ENCODE results near the gene EEPD1.

DNA sequence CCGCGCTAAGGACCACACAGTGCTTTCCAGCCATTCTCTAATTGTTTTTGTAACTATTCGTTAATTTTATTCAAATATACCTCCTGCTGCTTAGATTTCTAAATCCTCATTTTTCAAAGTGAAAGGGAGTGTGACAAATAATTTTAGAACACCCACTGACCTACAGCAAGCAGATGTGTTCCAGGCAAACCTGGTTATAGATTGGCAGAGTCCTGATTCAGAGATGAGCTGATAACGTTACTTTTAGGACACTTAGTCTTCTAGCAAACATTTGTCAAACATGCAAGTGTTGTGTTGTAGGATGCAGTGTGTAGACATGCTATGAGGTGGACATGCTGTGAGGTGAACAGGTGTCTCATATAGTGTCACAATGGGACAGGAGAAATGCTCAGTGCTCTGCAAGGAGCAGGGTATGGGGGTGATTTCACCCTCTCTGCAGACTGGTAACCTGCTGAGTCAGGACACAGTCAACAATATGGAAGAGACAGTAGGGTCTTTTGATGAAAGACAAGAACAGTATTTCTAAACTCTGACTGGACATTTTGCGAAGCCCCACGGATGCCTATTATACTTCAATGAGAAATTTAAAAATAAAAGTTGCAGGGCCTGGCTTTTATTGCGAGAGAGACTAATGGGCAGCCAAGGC, 144.4 kb downstream of the EEPD1 start:
- TF ChIP-seq, protein P1, sequence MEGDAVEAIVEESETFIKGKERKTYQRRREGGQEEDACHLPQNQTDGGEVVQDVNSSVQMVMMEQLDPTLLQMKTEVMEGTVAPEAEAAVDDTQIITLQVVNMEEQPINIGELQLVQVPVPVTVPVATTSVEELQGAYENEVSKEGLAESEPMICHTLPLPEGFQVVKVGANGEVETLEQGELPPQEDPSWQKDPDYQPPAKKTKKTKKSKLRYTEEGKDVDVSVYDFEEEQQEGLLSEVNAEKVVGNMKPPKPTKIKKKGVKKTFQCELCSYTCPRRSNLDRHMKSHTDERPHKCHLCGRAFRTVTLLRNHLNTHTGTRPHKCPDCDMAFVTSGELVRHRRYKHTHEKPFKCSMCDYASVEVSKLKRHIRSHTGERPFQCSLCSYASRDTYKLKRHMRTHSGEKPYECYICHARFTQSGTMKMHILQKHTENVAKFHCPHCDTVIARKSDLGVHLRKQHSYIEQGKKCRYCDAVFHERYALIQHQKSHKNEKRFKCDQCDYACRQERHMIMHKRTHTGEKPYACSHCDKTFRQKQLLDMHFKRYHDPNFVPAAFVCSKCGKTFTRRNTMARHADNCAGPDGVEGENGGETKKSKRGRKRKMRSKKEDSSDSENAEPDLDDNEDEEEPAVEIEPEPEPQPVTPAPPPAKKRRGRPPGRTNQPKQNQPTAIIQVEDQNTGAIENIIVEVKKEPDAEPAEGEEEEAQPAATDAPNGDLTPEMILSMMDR (IDR thresholded peaks at IDR 0.05) = no peak
- TF ChIP-seq POLR2A (IDR thresholded peaks at IDR 0.05) = no peak
